HG02763 (cell line): ENCODE data around the gene KRTAP1-1.
"Not testable (repeated sequence)": the region's sequence is repeated elsewhere in the genome, so short reads cannot be mapped to it uniquely, and the experiment has no call there.

Source experiments
- ATAC-seq: cut with Tn5 transposase; IDR thresholded peaks from one replicate; pipeline ENCODE4 v1.9.1; 2021; ENCODE audit warnings: mild to moderate bottlenecking, moderate library complexity; ENCODE audit not compliant: unreplicated experiment

The KRTAP1-1 gene

DNA sequence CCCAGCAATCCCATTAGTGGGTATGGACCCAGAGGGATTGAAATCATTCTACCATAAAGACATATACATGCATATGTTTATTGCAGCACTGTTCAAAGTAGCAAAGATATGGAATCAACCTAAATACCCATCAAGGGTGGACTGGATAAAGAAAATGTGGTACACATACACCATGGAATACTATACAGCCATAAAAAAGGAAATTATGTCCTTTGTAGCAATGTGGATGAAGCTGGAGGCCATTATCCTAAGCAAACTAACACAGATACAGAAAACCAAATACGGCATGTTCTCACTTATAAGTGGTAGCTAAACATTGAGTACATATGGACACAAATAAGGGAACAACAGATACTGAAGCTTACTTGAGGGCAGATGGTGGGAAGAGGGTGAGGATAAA, 16.3 kb upstream of the KRTAP1-1 start:
- no peak for ATAC-seq

- not testable (repeated sequence) for ATAC-seq
Observed at GRCh38 chr17:41055130-41055529, 13.9 kb upstream of the KRTAP1-1 start, which contains the start of gene KRTAP2-2. Gene KRTAP2-2 (minus strand): TSS chr17:41055230. CDS start chr17:41055211, 19 bp downstream.

- not testable (repeated sequence) for ATAC-seq
Observed at GRCh38 chr17:41054556-41054955, 13.3 kb upstream of the KRTAP1-1 start.

DNA sequence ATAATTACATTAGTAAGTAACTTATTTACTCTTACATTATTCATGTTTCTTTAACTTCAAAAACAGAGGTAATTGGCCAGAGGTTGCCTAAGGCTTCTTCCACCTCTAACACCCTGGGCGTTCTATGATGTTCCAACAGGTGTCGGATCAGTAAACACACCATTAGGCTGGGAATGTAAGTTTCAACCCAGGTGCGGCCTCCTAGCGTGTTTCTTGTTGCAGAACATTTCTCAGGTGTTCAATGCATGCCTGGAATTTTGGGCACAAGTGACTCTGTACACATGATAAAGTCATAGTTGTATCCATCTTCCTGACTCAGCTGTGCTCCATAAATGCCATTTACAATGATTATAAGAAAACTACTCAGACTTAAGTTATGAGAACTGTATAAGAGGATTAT, 12.8 kb upstream of the KRTAP1-1 start:
- no peak for ATAC-seq

GRCh38 chr17:41052566-41052965, 11.3 kb upstream of the KRTAP1-1 start:
- no peak for ATAC-seq

DNA sequence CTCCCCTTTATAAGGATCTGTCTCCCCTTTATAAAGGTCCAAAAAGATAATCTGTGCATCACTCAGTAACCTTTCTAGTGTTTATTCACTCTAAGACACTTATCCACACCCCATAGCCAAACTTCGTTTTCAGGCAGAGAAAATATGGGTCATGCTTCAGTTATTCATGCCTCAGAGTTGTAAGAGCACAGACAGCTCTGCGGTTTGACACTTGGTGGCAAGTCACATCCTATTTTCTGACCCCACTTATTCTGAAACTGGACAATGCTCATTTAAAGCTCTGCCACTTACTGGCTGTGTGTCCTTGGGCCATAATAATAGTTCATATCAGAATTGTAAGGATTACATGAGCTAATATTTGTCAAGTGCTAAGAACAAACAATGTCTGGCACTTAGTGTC, 7.9 kb upstream of the KRTAP1-1 start:
- ATAC-seq: no peak

GRCh38 chr17:41048441-41048840, 7.2 kb upstream of the KRTAP1-1 start:
- ATAC-seq: no peak

- ATAC-seq: not testable (repeated sequence)
Observed at GRCh38 chr17:41046735-41047465, 5.7 kb upstream of the KRTAP1-1 start, which contains the start of gene KRTAP2-1. Gene KRTAP2-1 (minus strand): TSS chr17:41047316. CDS start chr17:41047267, 49 bp downstream.

- no peak for ATAC-seq
Observed at GRCh38 chr17:41042953-41043352, 1.7 kb upstream of the KRTAP1-1 start.

- ATAC-seq: no peak
Observed at GRCh38 chr17:41037853-41038350, 3.3 kb downstream of the KRTAP1-1 start.

DNA sequence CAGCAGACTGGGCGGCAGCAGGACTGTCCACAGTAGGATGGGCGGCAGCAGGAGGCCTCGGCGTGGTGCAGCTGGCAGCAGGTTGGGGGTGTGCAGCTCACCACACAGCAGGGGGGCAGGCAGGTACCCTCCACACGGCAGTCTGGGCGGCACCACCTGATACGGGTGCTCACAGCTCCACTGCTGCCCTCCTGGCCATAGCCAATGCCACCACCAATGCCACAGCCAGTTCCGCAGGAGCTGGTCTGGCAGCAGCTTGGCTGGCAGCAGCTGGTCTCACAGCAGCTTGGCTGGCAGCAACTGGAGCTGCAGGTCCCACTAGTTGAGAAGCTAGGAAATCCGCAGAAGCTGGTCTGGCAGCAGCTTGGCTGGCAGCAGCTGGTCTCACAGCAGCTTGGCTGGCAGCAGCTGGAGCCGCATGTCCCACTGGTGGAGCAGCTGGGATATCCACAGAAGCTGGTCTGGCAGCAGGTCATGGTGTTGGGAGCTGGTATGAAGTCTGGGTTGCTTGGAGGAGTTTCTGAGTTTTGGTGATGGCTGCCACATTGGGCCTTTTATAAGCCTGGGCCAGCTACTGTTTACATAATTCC, 6.8 kb downstream of the KRTAP1-1 start, which contains the start of gene KRTAP1-3:
KRTAP1-3 (minus strand) TSS at position 529 of the 590 bp plus-strand sequence; CDS start at position 476, 53 bp downstream.
- not testable (repeated sequence) for ATAC-seq

DNA sequence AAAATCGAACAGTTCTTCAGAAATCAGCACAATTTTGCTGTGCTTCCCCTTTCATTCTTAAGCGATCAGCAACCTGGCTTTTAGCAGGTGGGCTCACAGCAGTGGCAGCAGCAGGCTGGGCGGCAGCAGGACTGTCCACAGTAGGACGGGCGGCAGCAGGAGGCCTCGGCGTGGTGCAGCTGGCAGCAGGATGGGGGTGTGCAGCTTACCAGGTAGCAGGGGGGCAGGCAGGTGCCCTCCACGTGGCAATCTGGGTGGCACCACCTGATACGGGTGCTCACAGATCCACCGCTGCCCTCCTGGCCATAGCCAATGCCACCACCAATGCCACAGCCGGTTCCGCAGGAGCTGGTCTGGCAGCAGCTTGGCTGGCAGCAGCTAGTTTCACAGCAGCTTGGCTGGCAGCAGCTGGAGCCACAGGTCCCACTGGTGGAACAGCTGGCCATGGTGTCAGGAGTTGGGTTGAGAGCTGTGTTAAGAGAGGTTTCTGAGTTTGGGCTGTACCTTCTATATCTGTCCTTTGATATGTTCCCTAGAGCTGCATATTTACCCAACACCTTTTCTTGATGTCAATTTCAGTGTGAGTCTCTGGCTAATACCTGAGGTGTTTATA, 11.5 kb downstream of the KRTAP1-1 start, which contains the start of gene KRTAP1-4:
KRTAP1-4 (minus strand) TSS at position 563 of the 613 bp plus-strand sequence; CDS start at position 446, 117 bp downstream.
- no peak for ATAC-seq

DNA sequence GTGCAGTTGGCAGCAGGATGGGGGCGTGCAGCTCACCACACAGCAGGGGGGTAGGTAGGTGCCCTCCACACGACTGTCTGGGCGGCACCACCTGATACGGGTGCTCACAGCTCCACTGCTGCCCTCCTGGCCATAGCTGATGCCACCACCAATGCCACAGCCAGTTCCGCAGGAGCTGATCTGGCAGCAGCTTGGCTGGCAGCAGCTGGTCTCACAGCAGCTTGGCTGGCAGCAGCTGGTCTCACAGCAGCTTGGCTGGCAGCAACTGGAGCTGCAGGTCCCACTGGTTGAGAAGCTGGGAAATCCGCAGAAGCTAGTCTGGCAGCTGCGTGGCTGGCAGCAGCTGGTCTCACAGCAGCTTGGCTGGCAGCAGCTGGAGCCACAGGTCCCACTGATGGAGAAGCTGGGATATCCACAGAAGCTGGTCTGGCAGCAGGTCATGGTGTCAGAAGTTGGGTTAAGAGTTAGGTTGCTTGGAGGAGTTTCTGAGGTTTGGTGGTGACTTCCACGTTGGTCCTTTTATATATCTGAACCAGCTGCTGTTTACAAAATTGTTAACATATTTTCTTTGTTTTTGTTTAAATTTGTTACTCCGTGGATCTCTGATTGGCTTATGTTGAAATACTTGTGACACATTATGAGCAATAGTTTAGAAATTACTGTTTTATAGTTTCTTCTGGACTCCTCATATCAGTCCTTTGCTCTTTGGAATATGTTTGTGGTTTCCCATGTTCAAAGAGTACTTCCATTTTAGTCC, 14.4 kb downstream of the KRTAP1-1 start, which contains the start of gene KRTAP1-5:
KRTAP1-5 (minus strand) TSS at position 494 of the 757 bp plus-strand sequence; CDS start at position 441, 53 bp downstream.
- no peak for ATAC-seq

- ATAC-seq: no peak
Observed at GRCh38 chr17:41024697-41025096, 16.6 kb downstream of the KRTAP1-1 start.

- ATAC-seq: no peak
Observed at GRCh38 chr17:41020336-41020735, 20.9 kb downstream of the KRTAP1-1 start.

GRCh38 chr17:41019415-41019814, 21.8 kb downstream of the KRTAP1-1 start:
- ATAC-seq: no peak

GRCh38 chr17:41018541-41018940, 22.7 kb downstream of the KRTAP1-1 start:
- no peak for ATAC-seq

DNA sequence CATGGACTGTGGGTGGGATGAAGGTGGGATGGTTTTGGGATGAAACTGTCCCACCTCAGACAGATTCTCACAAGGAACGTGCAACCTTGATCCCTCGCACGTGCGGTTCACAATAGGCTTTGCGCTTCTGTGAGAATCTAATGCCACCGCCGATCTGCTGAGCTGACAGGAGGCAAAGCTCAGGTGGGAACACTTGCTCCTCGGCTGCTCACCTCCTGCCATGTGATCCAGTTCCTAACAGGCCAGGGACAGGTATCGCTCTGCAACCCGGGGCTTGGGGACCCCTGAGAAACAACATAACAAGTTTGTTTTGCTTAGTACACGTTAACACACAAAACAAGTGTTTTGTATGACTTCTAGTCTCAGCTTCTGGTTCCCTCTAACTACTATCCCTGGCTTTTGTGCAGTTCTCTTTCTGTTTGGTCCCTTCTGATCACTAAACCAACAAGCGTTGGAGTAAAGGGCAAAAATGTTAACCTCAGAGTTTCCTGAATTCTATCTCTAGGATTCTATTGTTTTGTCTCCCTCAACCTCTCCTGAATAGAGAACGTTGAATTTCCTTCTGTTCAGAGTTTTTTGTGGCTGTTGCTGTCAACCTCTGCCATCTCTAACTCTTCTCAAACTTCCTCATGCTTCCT, 24.6 kb downstream of the KRTAP1-1 start:
- ATAC-seq: no peak

- ATAC-seq: no peak
Observed at GRCh38 chr17:41015454-41015853, 25.8 kb downstream of the KRTAP1-1 start.

DNA sequence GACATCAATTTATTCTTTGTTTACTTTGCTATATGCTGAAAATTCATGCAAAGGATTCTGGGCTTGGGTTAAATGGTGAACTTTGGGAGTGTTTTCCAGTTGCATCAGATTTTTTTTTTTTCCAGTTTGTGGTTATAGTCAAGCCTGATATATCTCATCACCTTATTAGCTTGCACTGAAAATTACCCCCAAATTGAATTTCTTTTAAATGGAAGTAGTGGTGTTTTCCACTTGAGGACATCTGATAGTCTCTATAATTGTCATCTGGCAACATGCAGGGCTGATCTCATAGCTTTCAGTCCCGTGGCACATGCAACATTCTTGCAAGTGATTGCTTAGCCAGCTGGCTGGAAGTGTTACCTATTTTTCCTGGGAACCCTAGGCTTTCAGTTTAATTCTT, 27.6 kb downstream of the KRTAP1-1 start:
- ATAC-seq: no peak
